ENCODE measurements around the gene RSPO3. TPM values are rescaled to one million over a fixed set of nuclear protein-coding genes. Genes with fewer than 3 reads are reported as not detected.

Gene RSPO3
- polyA plus RNA-seq, 1 of the 3 experiments (the other 2 are of a cell fraction) = not detected

- Histone ChIP-seq H3K27me3 (ENCODE audit: insufficient read depth) (no peaks in the 10 kb centered on the region), H3K4me1 (ENCODE audit: control insufficient read depth in 1 of 2, insufficient read depth in 2 of 2, low read depth in 1 of 2, low read length in 1 of 2) (no peaks in the 10 kb centered on the region), H3K79me2 (ENCODE audit: insufficient read depth) (no peaks in the 10 kb centered on the region), H2AFZ (ENCODE audit: low read depth) (no peak overlapping the region), H3K4me2 (no peak overlapping the region), H3K27ac (ENCODE audit: low read depth in 2 of 2, low read length in 1 of 2) (no peak overlapping the region), H3K4me3 (ENCODE audit: low read depth in 2 of 2, low read length in 1 of 2) (no peak overlapping the region), H3K9me3 (no peaks in the 10 kb centered on the region; the same call in 1 of the 2 replicates), H3K36me3 (replicated peaks in 1 of 2; ENCODE audit: control insufficient read depth in 1 of 2, insufficient read depth in 2 of 2, low read length in 1 of 2) (no peaks in the 10 kb centered on the region), H3K9ac (no peak overlapping the region), H3K9me2 (no peaks in the 10 kb centered on the region), H4K20me1 (ENCODE audit: insufficient read depth) (no peaks in the 10 kb centered on the region), H3F3A (replicated peaks; ENCODE audit: insufficient read depth) (no peaks in the 10 kb centered on the region)
- POLR2A ChIA-PET = no interaction called here
- WGBS (ENCODE audit: low lambda C conversion rate) = 8% methylated on average over 1 of the region's 1 CpG
- TF ChIP-seq TAF1 (IDR thresholded peaks at IDR 0.05; ENCODE audit: borderline replicate concordance, low read depth, low read length) = no peak
- DNase-seq = no peak
- CTCF ChIA-PET = interaction anchor here (1.5 kb wide), 1 partner anchor 23 kb away, joined by 3 read pairs; the partner anchor contains the start of gene RNF146
These were observed 125.0 kb downstream of the RSPO3 start for GRCh38 chr6:127243501-127243900.

Other genes starting within 250 kb of the RSPO3 start
- gene RNF146, start 148.2 kb downstream of the RSPO3 start, polyA plus RNA-seq (2012; rRNA removed) = 29.2 and 44.3 TPM in 2 replicates
- 23.3 and 36.1 TPM in 2 replicates for gene ECHDC1, start 224.9 kb downstream of the RSPO3 start, polyA plus RNA-seq (2012; rRNA removed)